SK-MEL-5 (cell line): ENCODE data around the gene DDX18. TPM values are rescaled to one million over a fixed set of nuclear protein-coding genes. Genes with fewer than 3 reads are reported as not detected.

Experiments used
- DNase-seq: peaks from one replicate; pipeline ENCODE4 v3.0.0-alpha.2; 2016; ENCODE audit warnings: low read depth, low spot score
- in situ Hi-C: cut with HindIII; loops from 2 replicates; pipeline ENCODE4 v1.10.0; 2016; ENCODE audit warnings: low sequenced_read_pairs, high pct_unique_total_duplicates, low pct_unique_long_range_greater_than_20kb
- total RNA-seq: library from RNA; depleted of rRNA; stranded (reverse); fragments of >200 nt; shearing (Covaris generic); gene quantifications from 2 replicates; pipeline ENCODE4 v1.2.3, GENCODE V29; 2014

The DDX18 gene
- total RNA-seq, 1 experiment from 2014 or later: 85.1 TPM

DNA sequence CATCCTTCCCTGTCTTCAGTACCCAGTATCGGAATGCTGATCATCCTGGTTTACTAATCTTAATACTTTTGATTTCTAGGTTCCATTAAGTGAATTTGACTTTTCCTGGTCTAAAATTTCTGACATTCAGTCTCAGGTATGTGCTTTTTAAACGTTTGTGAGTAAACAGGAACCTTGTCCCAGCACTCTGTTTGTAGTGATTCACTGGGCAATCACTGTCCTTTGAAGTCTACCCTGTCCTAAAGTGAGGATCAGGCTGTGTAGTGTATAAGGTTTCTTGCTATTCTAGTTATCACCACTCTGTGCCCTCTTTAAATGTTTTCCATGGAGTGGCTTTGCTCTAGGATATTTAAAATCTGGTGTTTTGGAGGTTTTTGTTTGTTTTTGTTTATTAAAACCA, 14.4 kb downstream of the DDX18 start:
- DNase-seq: no peak
- in situ Hi-C loops: no loop called here

DNA sequence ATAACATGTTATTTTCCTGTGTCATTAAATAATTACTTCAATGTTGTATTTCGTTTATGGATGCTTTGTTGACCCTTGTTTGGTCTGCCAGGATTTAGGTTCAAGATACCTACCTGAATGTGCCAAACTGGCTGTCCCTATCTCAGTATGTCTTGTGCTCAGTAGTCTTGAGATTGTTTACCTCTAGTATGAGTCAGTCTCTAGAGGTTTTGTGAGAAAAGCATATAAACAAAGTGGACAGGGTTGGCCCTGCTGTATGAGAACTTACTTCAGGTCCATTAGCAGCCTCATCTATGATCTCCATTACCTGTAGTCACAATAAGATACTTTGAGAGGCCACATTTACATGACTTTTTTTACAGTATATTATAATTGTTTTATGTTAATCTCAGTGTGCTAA, 17.8 kb downstream of the DDX18 start:
- in situ Hi-C loops: no loop called here
- no peak for DNase-seq

- in situ Hi-C loops: no loop called here
- DNase-seq: no peak
Measured at GRCh38 chr2:117832905-117833613, 18.6 kb downstream of the DDX18 start.

GRCh38 chr2:117833911-117834310, 19.4 kb downstream of the DDX18 start:
- DNase-seq: no peak
- in situ Hi-C loops: no loop called here

DNA sequence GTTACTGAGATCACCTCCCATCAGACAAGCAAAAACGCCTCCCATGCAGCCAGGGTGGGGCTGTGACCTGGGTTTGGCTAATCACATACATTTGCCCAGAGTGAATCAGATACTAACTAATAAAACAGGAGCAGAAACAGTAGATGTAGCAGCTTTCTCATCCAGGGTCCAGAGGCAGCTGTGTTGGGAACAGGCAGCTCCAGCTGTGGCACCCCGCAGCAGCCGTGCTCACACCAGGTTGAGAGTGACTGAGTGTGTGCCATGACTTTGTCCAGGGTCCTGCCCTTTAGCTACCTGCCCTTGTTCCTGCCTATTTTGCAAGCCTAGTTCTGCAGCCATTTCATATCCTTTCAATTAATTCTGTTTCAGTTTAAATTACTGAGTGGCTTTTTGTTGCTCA, 20.5 kb downstream of the DDX18 start:
- no peak for DNase-seq
- in situ Hi-C loops: no loop called here

- peak; percentile 61 for DNase-seq
- in situ Hi-C loops: no loop called here
Measured at GRCh38 chr2:117835990-117836760, 21.7 kb downstream of the DDX18 start.

- in situ Hi-C loops: no loop called here
Measured at GRCh38 chr2:117845304-117845703, 30.8 kb downstream of the DDX18 start.

GRCh38 chr2:117850015-117850414, 35.5 kb downstream of the DDX18 start:
- no peak for DNase-seq
- in situ Hi-C loops: no loop called here

More at GRCh38 chr2:117845304-117845703, 30.8 kb downstream of the DDX18 start:
- no peak for DNase-seq

- no peak for DNase-seq
- in situ Hi-C loops: no loop called here
Measured at GRCh38 chr2:117850461-117850860, 36.0 kb downstream of the DDX18 start.

GRCh38 chr2:117851969-117852368, 37.5 kb downstream of the DDX18 start:
- no peak for DNase-seq
- in situ Hi-C loops: no loop called here

DNA sequence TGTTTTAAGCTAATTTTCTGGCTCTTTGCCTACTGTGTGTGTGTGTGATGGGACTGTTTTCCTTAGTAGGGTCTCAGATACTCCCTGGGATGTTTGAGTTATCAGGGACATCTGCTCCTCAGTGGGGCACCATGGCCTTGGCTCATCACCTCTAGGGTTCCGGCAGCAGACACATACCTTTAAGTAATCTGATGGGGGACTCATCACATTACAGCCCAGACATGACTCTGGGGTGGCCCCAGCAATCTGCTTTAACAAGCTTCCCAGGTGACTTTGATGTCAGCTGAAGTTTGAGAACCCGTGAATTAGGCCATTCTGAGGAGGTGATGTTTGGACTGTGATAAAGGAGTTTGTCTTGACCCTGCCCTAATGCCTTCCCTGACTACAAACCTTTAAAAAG, 38.8 kb downstream of the DDX18 start:
- in situ Hi-C loops: no loop called here
- no peak for DNase-seq

DNA sequence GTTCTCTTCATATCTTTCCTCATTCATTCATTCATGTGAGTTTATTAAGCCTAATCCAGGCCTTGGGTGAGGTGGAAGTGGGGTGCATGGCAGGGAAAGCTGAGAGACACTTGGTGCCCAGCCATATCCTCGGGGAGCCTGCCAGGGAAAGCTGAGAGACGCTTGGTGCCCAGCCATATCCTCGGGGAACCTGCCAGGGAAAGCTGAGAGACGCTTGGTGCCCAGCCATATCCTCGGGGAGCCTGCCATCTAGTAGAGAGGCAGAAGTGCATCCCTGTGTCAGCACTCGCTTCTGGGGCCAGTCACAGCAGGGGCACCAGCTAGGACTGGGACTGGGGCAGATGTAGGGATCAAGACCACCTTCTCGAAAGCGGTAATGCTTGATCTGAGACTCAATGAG, 39.4 kb downstream of the DDX18 start:
- no peak for DNase-seq
- in situ Hi-C loops: no loop called here

DNA sequence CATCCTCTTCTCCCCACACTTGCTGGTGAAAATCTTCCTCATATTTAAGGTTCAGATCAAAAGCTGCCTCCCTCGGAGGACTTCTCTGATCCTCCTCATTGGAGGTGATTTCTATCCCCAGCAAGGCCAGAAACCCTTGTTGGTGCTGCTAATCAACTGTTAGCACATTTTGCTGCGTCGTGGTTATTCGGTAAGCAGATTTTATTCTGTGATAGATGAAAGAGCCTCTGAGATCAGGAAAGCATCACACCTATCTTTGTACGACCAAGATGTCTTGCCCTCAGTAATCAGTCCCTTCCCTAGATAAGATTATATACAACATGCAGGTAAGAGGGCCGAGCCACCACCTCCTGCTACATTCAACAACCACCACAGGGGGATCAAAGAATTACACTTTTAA, 40.1 kb downstream of the DDX18 start:
- in situ Hi-C loops: no loop called here
- no peak for DNase-seq

- no peak for DNase-seq
- in situ Hi-C loops: no loop called here
Measured at GRCh38 chr2:117855886-117856285, 41.4 kb downstream of the DDX18 start.

DNA sequence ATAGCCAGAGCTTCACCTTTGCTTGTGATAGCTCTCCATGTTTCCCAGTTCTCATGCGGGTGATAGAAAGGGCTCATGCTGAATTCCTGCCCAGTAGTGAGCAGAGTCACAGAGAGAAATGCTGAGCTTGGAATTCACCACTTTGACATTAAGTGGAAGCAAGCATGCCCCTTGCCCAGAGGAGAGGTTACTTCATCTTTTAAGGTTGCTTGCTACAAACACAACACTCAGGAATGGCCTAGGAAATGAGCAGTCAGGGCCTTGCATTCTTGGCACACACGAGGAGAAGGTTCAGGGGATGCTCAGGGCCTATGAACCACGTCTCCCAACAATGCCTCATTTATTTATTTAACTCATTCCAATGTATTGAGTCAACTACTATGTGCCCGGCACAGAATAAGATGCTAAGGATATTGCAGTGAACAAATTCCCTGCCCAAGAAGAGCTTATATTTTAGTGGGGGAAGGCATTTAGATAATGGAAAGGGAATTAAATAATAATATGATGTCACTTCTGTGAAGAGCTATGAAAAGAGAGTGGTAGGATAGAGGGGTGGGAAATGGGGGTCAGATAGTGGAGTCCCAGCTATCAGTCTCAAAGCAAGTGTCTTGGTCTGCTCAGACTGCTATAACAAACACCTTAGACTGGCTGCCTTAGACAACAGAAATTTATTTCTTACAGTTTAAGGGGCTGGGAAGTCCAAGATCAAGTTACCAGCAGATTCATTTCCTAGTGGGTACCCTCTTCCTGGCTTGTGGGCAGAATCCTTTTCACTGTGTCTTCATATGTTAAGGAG, 42.1 kb downstream of the DDX18 start:
- in situ Hi-C loops: no loop called here

GRCh38 chr2:117858336-117858735, 43.8 kb downstream of the DDX18 start:
- DNase-seq: no peak
- in situ Hi-C loops: no loop called here

More for the DNA sequence above, 42.1 kb downstream of the DDX18 start:
- DNase-seq: peak; percentile 4

DNA sequence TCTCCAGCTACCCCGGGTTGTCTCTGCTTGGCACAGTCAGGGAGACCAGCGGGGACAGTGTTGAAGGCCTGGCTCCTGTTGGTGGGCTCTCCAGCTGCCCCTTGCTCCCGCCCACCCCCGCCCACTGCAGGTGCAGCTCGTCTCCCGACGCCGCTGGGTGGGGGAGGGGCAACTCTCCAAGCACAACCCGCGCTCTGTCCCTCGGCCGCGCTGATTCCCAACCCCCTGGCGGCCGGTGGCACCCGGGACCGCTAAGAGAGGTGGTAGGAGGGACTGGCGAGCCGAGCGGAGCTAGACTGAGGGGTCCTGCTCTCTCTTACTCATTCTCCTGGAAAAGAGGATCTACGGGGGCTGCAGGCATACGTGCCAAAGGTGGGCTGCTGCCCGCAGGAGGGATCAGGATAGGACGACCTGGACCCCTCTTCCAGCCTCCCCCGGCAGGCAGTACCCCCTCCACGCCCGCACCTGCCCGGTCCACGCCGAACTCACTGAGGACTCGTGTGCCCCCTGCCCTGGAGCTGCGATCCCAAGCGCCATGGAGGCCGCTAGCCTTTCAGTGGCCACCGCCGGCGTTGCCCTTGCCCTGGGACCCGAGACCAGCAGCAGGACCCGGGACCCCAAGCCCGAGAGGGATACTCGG, 44.5 kb downstream of the DDX18 start:
- DNase-seq: no peak
- in situ Hi-C loops: no loop called here

- in situ Hi-C loops: no loop called here
- no peak for DNase-seq
Measured at GRCh38 chr2:117859532-117859911, 45.0 kb downstream of the DDX18 start.
